PC-9 (cell line): ENCODE results near the gene TMEM53.

Source experiments
- CTCF ChIP-seq: fragments of 200-600 bp; sonication (generic); conservative IDR thresholded peaks from 2 replicates; pipeline ENCODE4 v1.6.1; 2017; ENCODE audit warnings: mixed run types, antibody characterized with exemption, mild to moderate bottlenecking, moderate library complexity
- EZH2 ChIP-seq: fragments of 200-600 bp; sonication (generic); IDR thresholded peaks from 2 replicates; pipeline ENCODE4 v1.8.0; 2017; ENCODE audit warnings: antibody characterized with exemption, low read depth

- TF ChIP-seq EZH2 = no peak
- TF ChIP-seq CTCF = no peak
Measured at GRCh38 chr1:44693900-44694299, 19.6 kb upstream of the TMEM53 start.
